Measurements from ENCODE around the gene CMIP.

Gene CMIP

GRCh38 chr16:81535679-81536360 lies 91.2 kb downstream of the CMIP start:
- no peak for DNase-seq (ENCODE audit: low read depth in 2 of 2)

GRCh38 chr16:81536648-81537047 lies 92.0 kb downstream of the CMIP start:
- DNase-seq (ENCODE audit: low read depth in 2 of 2) = no peak

- DNase-seq (ENCODE audit: low read depth in 2 of 2) = no peak
Measured at GRCh38 chr16:81537721-81538561, 93.3 kb downstream of the CMIP start.

- no peak for DNase-seq (ENCODE audit: low read depth in 2 of 2)
Measured at GRCh38 chr16:81539009-81539758, 94.6 kb downstream of the CMIP start.

GRCh38 chr16:81539759-81540472 lies 95.3 kb downstream of the CMIP start:
- no peak for DNase-seq (ENCODE audit: low read depth in 2 of 2)

- no peak for DNase-seq (ENCODE audit: low read depth in 2 of 2)
Measured at GRCh38 chr16:81541314-81541713, 96.7 kb downstream of the CMIP start.

GRCh38 chr16:81542609-81543570 lies 98.3 kb downstream of the CMIP start:
- DNase-seq (ENCODE audit: low read depth in 2 of 2) = no peak

- DNase-seq (ENCODE audit: low read depth in 2 of 2) = no peak
Measured at GRCh38 chr16:81543571-81543970, 99.0 kb downstream of the CMIP start.

GRCh38 chr16:81544261-81544660 lies 99.7 kb downstream of the CMIP start:
- DNase-seq (ENCODE audit: low read depth in 2 of 2) = no peak

- DNase-seq (ENCODE audit: low read depth in 2 of 2) = no peak
Measured at GRCh38 chr16:81544700-81545271, 100.2 kb downstream of the CMIP start.

GRCh38 chr16:81545470-81546250 lies 101.1 kb downstream of the CMIP start:
- DNase-seq (ENCODE audit: low read depth in 2 of 2) = no peak

- no peak for DNase-seq (ENCODE audit: low read depth in 2 of 2)
Measured at GRCh38 chr16:81546781-81547180, 102.2 kb downstream of the CMIP start.

GRCh38 chr16:81547194-81547938 lies 102.8 kb downstream of the CMIP start:
- DNase-seq (ENCODE audit: low read depth in 2 of 2) = no peak

GRCh38 chr16:81547939-81548216 lies 103.3 kb downstream of the CMIP start:
- DNase-seq (ENCODE audit: low read depth in 2 of 2) = no peak

- DNase-seq (ENCODE audit: low read depth in 2 of 2) = no peak
Measured at GRCh38 chr16:81548551-81548875, 103.9 kb downstream of the CMIP start.

- no peak for DNase-seq (ENCODE audit: low read depth in 2 of 2)
Measured at GRCh38 chr16:81548876-81549546, 104.4 kb downstream of the CMIP start.

- DNase-seq (ENCODE audit: low read depth in 2 of 2) = no peak
Measured at GRCh38 chr16:81549547-81550431, 105.2 kb downstream of the CMIP start.

GRCh38 chr16:81550432-81550808 lies 105.8 kb downstream of the CMIP start:
- no peak for DNase-seq (ENCODE audit: low read depth in 2 of 2)

All from stimulated activated CD8-positive, alpha-beta memory T cell treated with anti-CD3 and anti-CD28 coated beads, Interleukin-2, amount 100 ng/mL, for 48 hours (primary cell).